ENCODE results near the gene CHMP4A. TPM values are rescaled to one million over a fixed set of nuclear protein-coding genes. Genes with fewer than 3 reads are reported as not detected.
A peak's percentile ranks its signal among the peaks of the same experiment; 100 is the strongest.

The CHMP4A gene, protein sequence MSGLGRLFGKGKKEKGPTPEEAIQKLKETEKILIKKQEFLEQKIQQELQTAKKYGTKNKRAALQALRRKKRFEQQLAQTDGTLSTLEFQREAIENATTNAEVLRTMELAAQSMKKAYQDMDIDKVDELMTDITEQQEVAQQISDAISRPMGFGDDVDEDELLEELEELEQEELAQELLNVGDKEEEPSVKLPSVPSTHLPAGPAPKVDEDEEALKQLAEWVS
- polyA plus RNA-seq (ENCODE audit: insufficient read length in 4 of 4): 10 to 100 TPM; 27.8 to 58.4 (median 52.0) TPM

GRCh38 chr14:24212924-24213865 lies at the start of gene CHMP4A:
Gene CHMP4A, minus strand, starts transcription at chr14:24213488. Its CDS starts 49 bp downstream, at chr14:24213439.
- DNase-seq (ENCODE audit: low read depth in 4 of 4, low spot score in 3 of 4): peak; percentile 88 to 95 (median 92)

DNA sequence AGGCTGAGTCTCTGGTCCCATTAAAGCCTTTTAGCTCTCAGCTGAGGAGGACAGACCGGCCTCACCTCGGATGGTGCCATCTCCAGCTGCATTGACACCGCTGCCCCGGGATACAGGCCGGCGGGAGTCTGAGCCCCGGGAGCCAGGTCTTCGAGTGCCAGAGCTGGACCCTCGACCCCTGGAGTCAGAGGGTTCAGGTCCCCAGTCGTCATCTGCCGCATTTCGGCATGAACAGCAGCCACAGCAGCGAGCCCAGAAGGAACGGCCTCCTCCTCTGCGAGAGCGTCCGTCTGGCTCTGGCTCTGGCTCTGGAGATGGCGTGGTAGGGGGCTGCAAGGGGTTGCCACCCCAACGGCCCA lies 48.7 kb upstream of the CHMP4A start:
- no peak for DNase-seq (ENCODE audit: low read depth in 4 of 4, low spot score in 3 of 4)

DNA sequence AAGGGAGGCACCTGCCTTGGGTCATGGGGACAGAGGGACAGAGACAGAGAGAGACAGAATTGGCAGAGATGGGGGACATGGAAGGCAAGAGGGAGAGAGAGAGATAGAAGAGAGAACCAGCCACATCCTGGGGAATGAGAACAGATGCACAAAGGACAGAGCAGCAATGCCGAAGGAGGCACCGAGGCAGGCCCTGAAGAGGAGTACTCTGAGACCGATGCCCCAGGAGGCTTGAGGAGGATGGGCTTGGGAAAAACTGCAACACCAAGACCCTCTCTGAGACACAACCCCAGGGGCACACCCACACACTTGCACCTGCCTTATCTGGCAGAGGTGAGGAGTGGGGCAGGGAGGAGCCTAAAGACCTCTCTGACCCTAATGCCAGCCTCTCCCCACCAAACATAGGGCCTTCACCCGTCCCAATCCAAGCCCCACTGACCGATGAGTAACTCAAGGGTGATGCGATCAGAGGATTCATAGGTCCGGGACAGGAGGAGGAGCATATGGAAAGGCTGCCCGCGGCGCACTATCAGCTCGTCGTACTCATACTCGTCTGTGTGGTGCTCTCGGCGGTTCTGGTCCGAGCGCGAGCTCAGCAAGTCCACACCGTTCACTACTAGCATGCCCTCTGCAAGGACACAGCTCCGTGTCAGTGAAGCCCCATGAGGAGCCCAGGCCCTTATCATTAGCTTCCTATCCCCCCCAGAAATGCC lies 48.1 kb upstream of the CHMP4A start:
- DNase-seq (ENCODE audit: low read depth in 4 of 4, low spot score in 3 of 4): no peak

DNA sequence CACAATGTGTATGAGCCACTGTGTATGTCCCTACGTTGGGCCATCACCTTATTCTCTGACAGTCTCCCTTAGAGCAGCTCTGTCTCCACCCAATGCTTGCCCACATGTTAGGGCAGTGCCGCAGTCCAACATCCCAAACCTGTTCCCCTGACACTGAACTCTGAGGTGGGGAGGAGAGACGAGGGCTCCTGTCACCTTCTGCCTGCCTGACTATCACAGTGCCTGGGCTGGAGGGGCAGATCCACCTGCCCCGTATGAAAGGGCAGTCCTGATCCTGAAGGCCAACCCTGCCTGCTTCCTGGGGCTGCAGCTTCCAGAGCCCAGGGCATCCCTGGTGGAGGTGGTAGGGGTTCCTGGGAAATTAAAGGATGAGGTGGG lies 47.5 kb upstream of the CHMP4A start:
- no peak for DNase-seq (ENCODE audit: low read depth in 4 of 4, low spot score in 3 of 4)

- DNase-seq (ENCODE audit: low read depth in 4 of 4, low spot score in 3 of 4): no peak
These were observed 46.9 kb upstream of the CHMP4A start for GRCh38 chr14:24260026-24260779.

DNA sequence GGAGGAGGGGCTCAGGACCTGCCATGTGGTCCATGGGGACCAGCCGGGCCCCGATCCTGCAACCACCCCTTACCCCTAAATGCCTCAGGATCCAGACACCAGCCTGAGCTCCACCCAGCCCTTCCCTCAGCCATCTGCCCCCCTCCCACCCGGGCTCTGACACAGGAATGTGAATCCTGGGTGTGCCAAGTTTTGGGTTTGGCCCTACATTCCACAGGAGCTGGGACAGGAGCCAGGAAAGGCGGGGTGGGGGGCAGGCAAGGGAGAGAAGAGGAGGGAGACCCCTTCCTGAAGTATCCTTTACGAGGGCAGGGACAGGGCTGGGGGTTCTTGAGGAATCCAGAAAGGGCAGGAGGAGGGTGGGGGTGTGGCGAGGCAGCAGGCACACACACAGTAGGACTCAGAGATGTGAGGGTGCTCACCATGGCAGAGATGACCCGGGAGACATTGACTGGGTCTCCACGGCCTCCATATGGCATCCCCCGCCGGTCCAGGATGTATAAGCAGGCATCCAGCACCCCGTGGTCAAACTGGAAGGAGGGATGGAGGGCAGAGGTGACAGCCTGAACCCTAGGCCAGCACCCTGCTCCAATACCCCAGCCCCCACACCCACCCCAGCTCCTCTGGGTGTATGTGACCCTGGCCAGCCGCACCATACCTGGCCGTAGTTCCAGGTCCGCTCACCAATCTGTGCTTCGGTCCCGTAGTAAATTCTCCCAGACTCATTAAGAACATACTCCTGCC lies 46.2 kb upstream of the CHMP4A start:
- no peak for DNase-seq (ENCODE audit: low read depth in 4 of 4, low spot score in 3 of 4)

DNA sequence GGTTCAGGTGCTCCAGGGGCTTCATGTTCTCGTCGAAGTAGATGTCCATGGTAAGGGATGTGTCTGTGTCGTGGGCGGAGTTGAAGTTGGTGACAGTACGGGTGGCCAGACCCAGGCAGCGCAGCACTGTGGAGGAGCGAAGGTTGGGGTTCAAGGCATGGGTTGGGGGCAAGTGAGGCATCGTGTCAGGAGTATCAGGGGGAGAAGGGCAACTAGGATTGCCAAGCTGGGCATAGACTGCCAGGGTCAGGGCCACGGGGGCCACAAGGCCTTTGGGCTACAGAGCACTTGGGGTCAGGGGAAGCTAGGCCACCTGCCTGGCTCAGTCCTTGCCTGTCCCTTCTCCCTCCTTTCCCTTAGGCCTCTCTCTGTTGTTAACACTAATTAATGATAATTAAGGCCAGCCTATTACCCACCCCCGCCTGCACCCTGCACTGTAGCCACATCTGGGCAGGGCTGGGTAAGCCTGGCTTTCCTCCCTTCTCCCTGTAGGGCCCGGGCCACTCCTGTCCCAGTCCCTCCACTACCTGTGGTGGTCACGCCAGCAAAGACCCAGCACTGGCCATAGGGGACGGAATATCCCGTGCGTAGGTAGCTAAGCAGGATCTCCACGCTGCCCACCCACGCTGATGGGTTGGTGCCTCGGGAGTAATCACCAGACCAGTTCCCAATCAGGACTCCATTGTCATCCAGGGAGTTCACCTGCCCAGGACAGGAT lies 45.4 kb upstream of the CHMP4A start:
- no peak for DNase-seq (ENCODE audit: low read depth in 4 of 4, low spot score in 3 of 4)

GRCh38 chr14:24258119-24258518 lies 44.8 kb upstream of the CHMP4A start:
- DNase-seq (ENCODE audit: low read depth in 4 of 4, low spot score in 3 of 4): no peak

DNA sequence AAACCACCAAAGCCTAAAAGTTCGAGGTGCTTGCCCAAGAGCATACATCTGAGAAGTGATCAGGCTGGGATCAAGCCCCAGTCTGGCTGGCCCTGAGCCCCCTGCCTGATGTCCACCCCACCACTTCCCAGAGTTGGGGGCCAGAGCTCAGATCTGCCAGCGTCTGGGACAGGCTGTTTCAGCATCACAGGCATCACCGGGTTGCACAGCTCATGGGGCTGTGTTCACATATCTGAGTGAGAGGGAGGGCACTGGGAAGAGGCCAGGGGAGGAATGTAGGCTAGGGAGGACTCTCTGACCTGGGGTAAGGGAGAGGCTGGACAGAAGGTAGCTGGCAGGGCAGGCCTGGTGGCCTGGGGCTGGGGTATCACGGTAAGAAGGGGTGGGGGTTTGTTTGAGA lies 43.7 kb upstream of the CHMP4A start:
- no peak for DNase-seq (ENCODE audit: low read depth in 4 of 4, low spot score in 3 of 4)

- no peak for DNase-seq (ENCODE audit: low read depth in 4 of 4, low spot score in 3 of 4)
These were observed 42.8 kb upstream of the CHMP4A start for GRCh38 chr14:24255931-24256711.

DNA sequence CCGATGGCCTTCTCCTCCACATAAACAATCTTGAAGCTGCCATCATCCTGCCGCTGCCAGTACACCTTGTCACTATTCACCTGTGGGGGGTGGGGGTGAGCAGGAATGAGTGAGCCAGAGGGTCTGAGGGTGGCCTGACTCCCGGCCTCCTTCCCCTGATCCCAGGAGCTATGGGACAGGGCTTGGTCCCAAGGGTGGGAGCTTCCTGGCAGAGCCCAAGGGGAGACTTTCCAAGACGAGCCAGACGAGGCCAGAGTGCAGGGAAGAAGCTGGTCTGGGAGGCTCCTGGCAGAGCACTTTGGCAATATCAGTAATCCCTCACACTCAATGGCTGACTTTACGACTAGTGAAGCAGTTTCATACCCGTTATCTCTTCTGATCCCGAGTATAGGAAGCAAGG lies 42.1 kb upstream of the CHMP4A start:
- no peak for DNase-seq (ENCODE audit: low read depth in 4 of 4, low spot score in 3 of 4)

GRCh38 chr14:24254630-24255392 lies 41.5 kb upstream of the CHMP4A start:
- DNase-seq (ENCODE audit: low read depth in 4 of 4, low spot score in 3 of 4): no peak

DNA sequence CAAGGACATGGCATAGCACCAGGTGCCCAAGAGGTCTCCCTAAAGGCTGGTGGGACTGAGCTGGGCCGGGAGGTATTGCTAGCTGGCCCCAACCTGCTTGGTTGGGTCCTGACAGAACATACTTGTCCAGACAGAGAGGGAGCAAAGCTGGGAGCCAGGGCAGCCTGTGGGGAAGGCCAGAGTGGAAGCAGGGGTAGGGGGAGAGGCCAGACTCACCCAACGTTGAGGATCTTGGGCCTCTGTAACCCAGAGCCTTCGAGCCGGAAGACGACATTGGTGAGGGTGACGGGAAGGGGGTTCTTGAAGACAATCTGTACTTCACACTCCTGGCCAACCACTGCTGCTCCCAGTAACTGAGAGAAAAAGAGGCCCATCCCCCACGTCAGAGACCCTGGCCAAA lies 40.6 kb upstream of the CHMP4A start:
- DNase-seq (ENCODE audit: low read depth in 4 of 4, low spot score in 3 of 4): no peak

DNA sequence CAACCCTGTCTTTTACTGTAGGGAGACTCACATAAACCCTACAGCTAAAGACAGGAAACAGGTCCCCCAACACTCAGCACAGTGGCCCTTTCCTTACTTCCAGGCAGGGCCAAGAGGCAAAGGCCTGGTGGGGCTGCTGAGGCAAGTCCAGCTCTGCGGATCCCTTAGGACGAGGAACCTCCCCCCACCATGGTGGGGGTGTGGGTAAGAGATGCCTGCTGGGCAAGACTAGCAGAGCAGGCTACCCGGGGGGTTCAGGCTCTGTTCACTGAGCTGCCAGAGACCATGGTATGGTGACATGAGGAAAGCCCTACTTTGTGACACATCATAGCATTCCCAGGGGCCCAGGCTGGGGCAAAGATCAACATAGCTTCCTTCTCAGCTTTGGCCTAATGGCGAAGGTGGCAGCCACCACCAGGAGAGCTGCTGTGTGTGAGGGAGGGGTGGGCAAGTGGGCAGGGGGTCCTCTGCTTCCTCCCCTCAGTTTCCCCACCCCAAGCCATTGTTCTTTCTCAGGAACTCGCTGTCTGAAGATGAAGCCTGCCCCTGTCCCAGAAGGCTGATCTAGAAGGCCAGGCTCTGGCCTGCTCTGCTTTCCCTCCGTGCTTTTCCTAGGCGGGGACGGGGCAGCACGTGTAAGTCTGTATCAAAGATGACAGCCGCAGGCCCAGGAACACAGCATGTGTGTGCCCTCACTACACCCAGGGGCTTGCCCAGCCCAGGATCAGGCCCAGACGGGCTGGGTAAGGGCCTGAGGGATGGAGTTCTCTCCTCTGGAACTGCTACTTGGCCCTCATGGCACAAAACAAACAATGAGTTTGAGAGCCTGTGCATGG lies 39.2 kb upstream of the CHMP4A start:
- no peak for DNase-seq (ENCODE audit: low read depth in 4 of 4, low spot score in 3 of 4)

- DNase-seq (ENCODE audit: low read depth in 4 of 4, low spot score in 3 of 4): no peak
These were observed 38.6 kb upstream of the CHMP4A start for GRCh38 chr14:24251880-24252288.

GRCh38 chr14:24250354-24250753 lies 37.1 kb upstream of the CHMP4A start:
- no peak for DNase-seq (ENCODE audit: low read depth in 4 of 4, low spot score in 3 of 4)

Data from left renal pelvis (tissue), 4 donors.